HepG2 (cell line): ENCODE results near the gene DCAF6. TPM values are rescaled to one million over a fixed set of nuclear protein-coding genes. Genes with fewer than 3 reads are reported as not detected.

ENCODE experiments used
- ATAC-seq: fragments of 200-7000 bp; cut with Tn5 transposase; 3 replicates; pipeline ENCODE4 v1.9.1; 2020; ENCODE audit warnings: mild to moderate bottlenecking, moderate library complexity
- BruUV-seq: library from RNA; stranded (reverse); fragments of 400-500 nt; replicated peaks from 2 replicates; lab custom pipeline; 2021; lab: Mats Ljungman, UMichigan
- CTCF ChIA-PET: fragments of 300-600 bp; formaldehyde crosslinking; extraction: SDS; loops from one replicate; lab custom pipeline; 2021; ENCODE audit warnings: low total read pairs, inconsistent platforms, low intra/inter-chr PET ratio; lab: Yijun Ruan, JAX
- POLR2A ChIA-PET: fragments of 350-600 bp; sonication (Branson Sonifier 250); formaldehyde crosslinking; loops from one replicate; lab custom pipeline; 2020; ENCODE audit warnings: antibody characterized with exemption, inconsistent platforms; lab: Yijun Ruan, JAX
- DNase-seq: peaks from one replicate; pipeline ENCODE4 v3.0.0-alpha.2; 2015; ENCODE audit warnings: low spot score
- FAIRE-seq: peaks from 3 replicates; lab custom pipeline; 2011; peaks lifted over from hg19 to GRCh38; lab: Jason Lieb, UNC
- H2AFZ ChIP-seq: one replicate; pipeline ENCODE4 v1.6.1; 2011; ENCODE audit warnings: low read length, inconsistent platforms
- H3K27ac ChIP-seq: fragments of 300-600 bp; 3 replicates; pipeline ENCODE4 v1.8.0; 2011; ENCODE audit warnings: mixed run types, mild to moderate bottlenecking, mixed read lengths, low read length, inconsistent platforms; ENCODE audit not compliant: insufficient read depth; ENCODE audit errors: extremely low read length
- H3K27me3 ChIP-seq, 2 experiments: fragments of 200-600 bp in 1 of 2; 2 replicates in 1 of 2; 3 replicates in 1 of 2; pipeline versions ENCODE4 v1.6.0 to v1.8.0; 2011; ENCODE audit warnings: low read length in 2 of 2, mild to moderate bottlenecking in 2 of 2, moderate library complexity in 2 of 2, inconsistent platforms in 1 of 2; ENCODE audit not compliant: insufficient read depth in 2 of 2, control insufficient read depth in 1 of 2
- H3K36me3 ChIP-seq, 2 experiments: fragments of 200-600 bp in 1 of 2; replicated peaks in 1 of 2; 2 replicates in 1 of 2; 3 replicates in 1 of 2; pipeline versions ENCODE4 v1.5.1 to v1.8.0; 2011; ENCODE audit warnings: low read length in 2 of 2, inconsistent platforms in 1 of 2; ENCODE audit not compliant: insufficient read depth in 2 of 2, control insufficient read depth in 1 of 2
- H3K4me1 ChIP-seq: 2 replicates; pipeline ENCODE4 v1.5.1; 2012; ENCODE audit warnings: low read length, inconsistent platforms; ENCODE audit not compliant: insufficient read depth
- H3K4me2 ChIP-seq: 2 replicates; pipeline ENCODE4 v1.6.0; 2011; ENCODE audit warnings: low read depth, low read length, inconsistent platforms
- H3K4me3 ChIP-seq, 3 experiments: fragments of 200-600 bp in 1 of 3; sonication (generic), shearing (Covaris generic) in 1 of 3; replicated peaks in 1 of 3; 2 replicates each; pipeline ENCODE4 v1.5.1; 2011 to 2016; ENCODE audit warnings: low read length in 3 of 3, inconsistent platforms in 2 of 3, low read depth in 2 of 3, mild to moderate bottlenecking in 2 of 3, control low read depth in 1 of 3, mixed read lengths in 1 of 3; ENCODE audit not compliant: insufficient read depth in 1 of 3
- H3K79me2 ChIP-seq: one replicate; pipeline ENCODE4 v1.6.1; 2011; ENCODE audit warnings: low read length, inconsistent platforms; ENCODE audit not compliant: insufficient read depth
- H3K9ac ChIP-seq: 2 replicates; pipeline ENCODE4 v1.6.0; 2011; ENCODE audit warnings: mild to moderate bottlenecking, low read depth, low read length, inconsistent platforms; ENCODE audit not compliant: insufficient read depth
- H3K9me3 ChIP-seq: 2 replicates; pipeline ENCODE4 v1.5.1; 2012; ENCODE audit warnings: mild to moderate bottlenecking, low read length
- H4K20me1 ChIP-seq: 2 replicates; pipeline ENCODE4 v1.6.0; 2011; ENCODE audit warnings: inconsistent platforms, mild to moderate bottlenecking, low read length, moderate library complexity; ENCODE audit not compliant: insufficient read depth
- TMF1 ChIP-seq: sonication (generic); formaldehyde crosslinking; IDR thresholded peaks from 2 replicates; pipeline ENCODE4 v1.8.1; 2022; ENCODE audit warnings: low read depth, missing genetic modification reagents
- ZBTB10 ChIP-seq: sonication (generic); formaldehyde crosslinking; IDR thresholded peaks from 2 replicates; pipeline ENCODE4 v1.4.0; 2020; ENCODE audit warnings: missing genetic modification reagents, borderline replicate concordance
- WGBS: methylation state at CpG from one replicate; pipeline ENCODE4 v1.1.6; 2017; ENCODE audit warnings: low lambda C conversion rate; 5-methylcytosine and 5-hydroxymethylcytosine counted together
- in situ Hi-C: cut with HindIII; loops from 2 replicates; pipeline ENCODE4 v1.10.0; 2017; ENCODE audit warnings: low pct_unique_long_range_greater_than_20kb; ENCODE audit not compliant: extremely low pct_ligation_motif_present
- intact Hi-C: fragments of 100-400 bp; cut with micrococcal nuclease; formaldehyde crosslinking; loops from one replicate; pipeline ENCODE4 v1.10.0; 2022; ENCODE audit not compliant: unreplicated experiment
- polyA plus RNA-seq, 8 experiments: library from polyadenylated mRNA; depleted of rRNA in 3 of 8; stranded (reverse) in 7 of 8; unstranded in 1 of 8; fragments of >200 nt; fragmentation: Illumina TruSeq in 4 of 8; extraction: Trizol in 4 of 8; gene quantifications; 2 replicates each; pipeline versions ENCODE4 v1.2.1 to v1.2.3, GENCODE V29; 2011 to 2016; ENCODE audit warnings: low read depth in 4 of 8, missing spikeins in 1 of 8, mixed read lengths in 1 of 8; ENCODE audit not compliant: insufficient read depth in 1 of 8
- total RNA-seq, 5 experiments: library from RNA; depleted of rRNA; stranded (reverse); fragments of >200 nt; fragmentation: Illumina TruSeq; extraction: Trizol; gene quantifications; 2 replicates each; pipeline ENCODE4 v1.2.3, GENCODE V29; 2016; ENCODE audit warnings: low read depth in 1 of 5
- TF ChIP-seq, protein P1 (sequence below): sonication (generic); formaldehyde crosslinking; IDR thresholded peaks from 2 replicates; pipeline ENCODE4 v1.5.0; 2020; ENCODE audit warnings: mild to moderate bottlenecking, missing genetic modification reagents, moderate library complexity

Gene DCAF6
- total and polyA plus RNA-seq, 2 of the 13 experiments (the other 11 are each of a cell fraction or from before 2014, with no cell fraction given), result 24.7 to 33.7 TPM

DNA sequence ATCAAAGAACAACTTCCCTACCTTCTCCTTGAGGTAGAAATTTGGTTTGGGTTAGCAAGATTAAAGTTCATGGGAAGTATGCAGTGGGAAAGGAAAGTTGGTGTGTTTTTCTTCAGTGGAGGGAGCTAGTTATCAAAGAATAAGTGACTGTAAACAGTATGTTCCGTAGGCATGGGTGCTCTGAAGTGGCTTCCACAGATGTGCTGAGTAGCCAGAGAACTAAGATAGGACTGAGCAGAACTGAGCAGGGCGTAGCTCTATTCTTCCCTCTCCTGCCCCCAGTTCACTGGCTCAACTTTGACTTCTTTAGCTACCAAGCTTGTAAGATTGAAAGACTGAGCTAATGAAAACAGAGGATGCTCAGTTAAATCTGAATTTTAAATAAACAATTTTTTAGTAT is 26.0 kb upstream of the DCAF6 start:
- peaks cover 14% of the 10 kb centered on the region for H3K9me3 ChIP-seq
- H4K20me1 ChIP-seq, result no peaks in the 10 kb centered on the region
- H3K4me2 ChIP-seq, result no peak overlapping the region
- H3K79me2 ChIP-seq, result no peaks in the 10 kb centered on the region
- POLR2A ChIA-PET, result no interaction called here
- BruUV-seq, result no TSS peak
- intact Hi-C loops (no loop called here), in situ Hi-C loops (no loop called here)
- CTCF ChIA-PET, result no interaction called here
- DNase-seq (no peak), FAIRE-seq (no peak), ATAC-seq (peak; percentile 39; the same call in 2 of the 3 replicates)
- no peak overlapping the region for H3K4me3 ChIP-seq
- peaks cover 31% of the 10 kb centered on the region for H3K4me1 ChIP-seq
- H3K27ac ChIP-seq, result no peak overlapping the region
- no peak overlapping the region for H3K9ac ChIP-seq
- no peak overlapping the region for H2AFZ ChIP-seq
- H3K27me3 ChIP-seq, result no peaks in the 10 kb centered on the region
- 54% methylated on average over 2 of the region's 2 CpGs for WGBS
- no peaks in the 10 kb centered on the region for H3K36me3 ChIP-seq
- TF ChIP-seq ZBTB10 (CRISPR knock-in tag) (no peak), TMF1 (CRISPR knock-in tag) (no peak)
- TF ChIP-seq, protein P1, sequence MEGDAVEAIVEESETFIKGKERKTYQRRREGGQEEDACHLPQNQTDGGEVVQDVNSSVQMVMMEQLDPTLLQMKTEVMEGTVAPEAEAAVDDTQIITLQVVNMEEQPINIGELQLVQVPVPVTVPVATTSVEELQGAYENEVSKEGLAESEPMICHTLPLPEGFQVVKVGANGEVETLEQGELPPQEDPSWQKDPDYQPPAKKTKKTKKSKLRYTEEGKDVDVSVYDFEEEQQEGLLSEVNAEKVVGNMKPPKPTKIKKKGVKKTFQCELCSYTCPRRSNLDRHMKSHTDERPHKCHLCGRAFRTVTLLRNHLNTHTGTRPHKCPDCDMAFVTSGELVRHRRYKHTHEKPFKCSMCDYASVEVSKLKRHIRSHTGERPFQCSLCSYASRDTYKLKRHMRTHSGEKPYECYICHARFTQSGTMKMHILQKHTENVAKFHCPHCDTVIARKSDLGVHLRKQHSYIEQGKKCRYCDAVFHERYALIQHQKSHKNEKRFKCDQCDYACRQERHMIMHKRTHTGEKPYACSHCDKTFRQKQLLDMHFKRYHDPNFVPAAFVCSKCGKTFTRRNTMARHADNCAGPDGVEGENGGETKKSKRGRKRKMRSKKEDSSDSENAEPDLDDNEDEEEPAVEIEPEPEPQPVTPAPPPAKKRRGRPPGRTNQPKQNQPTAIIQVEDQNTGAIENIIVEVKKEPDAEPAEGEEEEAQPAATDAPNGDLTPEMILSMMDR, result 0 out of 2 replicates have a peak, but pooled peaks have one; percentile 7
